GM13976 (cell line): Measurements from ENCODE around the gene CSMD2.

Source experiments
- DNase-seq: peaks from one replicate; pipeline ENCODE4 v3.0.0; 2012; ENCODE audit warnings: low spot score
- in situ Hi-C: fragments of 300-500 bp; cut with MboI; formaldehyde crosslinking; loops from one replicate; pipeline ENCODE4 v1.12.0; 2022; ENCODE audit warnings: low sequenced_read_pairs, mixed read lengths, inconsistent platforms; ENCODE audit not compliant: unreplicated experiment
- TF ChIP-seq, protein P1 (sequence below): IDR thresholded peaks from 2 replicates; pipeline ENCODE4 v1.5.1; 2012; ENCODE audit warnings: borderline replicate concordance, mild to moderate bottlenecking; ENCODE audit not compliant: insufficient read depth; ENCODE audit errors: extremely low read depth, missing control alignments, control extremely low read depth

Gene CSMD2

DNA sequence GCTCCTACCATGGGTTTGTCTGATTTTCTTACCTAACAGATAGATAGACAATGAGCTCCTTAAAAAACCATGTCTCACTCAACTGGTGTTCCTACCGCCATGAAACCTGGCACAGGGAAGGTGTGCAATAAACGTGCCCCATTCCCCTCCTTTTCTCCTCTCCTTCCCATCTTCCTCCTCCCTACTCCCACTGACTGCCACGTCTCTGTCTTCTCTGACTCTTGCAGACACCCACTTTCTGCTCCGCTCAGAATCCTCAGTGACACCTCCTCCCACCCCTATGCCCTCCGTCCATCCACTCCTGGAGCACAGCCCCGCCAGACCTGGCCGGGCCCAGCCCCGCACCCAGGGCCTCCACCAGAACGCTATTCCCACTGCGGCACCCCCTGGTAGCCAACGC lies 248.2 kb downstream of the CSMD2 start:
- in situ Hi-C loops = no loop called here
- TF ChIP-seq, protein P1, sequence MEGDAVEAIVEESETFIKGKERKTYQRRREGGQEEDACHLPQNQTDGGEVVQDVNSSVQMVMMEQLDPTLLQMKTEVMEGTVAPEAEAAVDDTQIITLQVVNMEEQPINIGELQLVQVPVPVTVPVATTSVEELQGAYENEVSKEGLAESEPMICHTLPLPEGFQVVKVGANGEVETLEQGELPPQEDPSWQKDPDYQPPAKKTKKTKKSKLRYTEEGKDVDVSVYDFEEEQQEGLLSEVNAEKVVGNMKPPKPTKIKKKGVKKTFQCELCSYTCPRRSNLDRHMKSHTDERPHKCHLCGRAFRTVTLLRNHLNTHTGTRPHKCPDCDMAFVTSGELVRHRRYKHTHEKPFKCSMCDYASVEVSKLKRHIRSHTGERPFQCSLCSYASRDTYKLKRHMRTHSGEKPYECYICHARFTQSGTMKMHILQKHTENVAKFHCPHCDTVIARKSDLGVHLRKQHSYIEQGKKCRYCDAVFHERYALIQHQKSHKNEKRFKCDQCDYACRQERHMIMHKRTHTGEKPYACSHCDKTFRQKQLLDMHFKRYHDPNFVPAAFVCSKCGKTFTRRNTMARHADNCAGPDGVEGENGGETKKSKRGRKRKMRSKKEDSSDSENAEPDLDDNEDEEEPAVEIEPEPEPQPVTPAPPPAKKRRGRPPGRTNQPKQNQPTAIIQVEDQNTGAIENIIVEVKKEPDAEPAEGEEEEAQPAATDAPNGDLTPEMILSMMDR = no peak
- no peak for DNase-seq

DNA sequence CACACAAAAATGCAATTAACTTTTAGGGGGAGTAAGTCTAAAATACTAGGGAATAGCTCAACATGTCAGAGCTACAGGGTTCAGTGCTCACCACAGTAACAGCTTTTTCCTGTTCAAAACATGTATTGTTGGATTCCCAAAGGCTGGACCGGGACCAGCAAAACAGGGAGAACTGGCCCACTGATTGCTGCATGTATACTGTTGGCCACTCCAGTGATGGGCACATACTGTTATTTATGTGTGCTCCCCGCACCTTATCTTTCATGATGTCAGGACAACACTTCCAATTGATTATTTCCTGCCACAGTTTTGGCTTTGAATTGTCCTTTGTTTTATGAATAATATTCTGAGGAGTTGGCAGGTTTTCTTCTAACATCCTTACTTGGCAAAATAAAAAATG lies 250.5 kb downstream of the CSMD2 start:
- in situ Hi-C loops = no loop called here
- DNase-seq = no peak
- TF ChIP-seq, protein P1 = no peak

DNA sequence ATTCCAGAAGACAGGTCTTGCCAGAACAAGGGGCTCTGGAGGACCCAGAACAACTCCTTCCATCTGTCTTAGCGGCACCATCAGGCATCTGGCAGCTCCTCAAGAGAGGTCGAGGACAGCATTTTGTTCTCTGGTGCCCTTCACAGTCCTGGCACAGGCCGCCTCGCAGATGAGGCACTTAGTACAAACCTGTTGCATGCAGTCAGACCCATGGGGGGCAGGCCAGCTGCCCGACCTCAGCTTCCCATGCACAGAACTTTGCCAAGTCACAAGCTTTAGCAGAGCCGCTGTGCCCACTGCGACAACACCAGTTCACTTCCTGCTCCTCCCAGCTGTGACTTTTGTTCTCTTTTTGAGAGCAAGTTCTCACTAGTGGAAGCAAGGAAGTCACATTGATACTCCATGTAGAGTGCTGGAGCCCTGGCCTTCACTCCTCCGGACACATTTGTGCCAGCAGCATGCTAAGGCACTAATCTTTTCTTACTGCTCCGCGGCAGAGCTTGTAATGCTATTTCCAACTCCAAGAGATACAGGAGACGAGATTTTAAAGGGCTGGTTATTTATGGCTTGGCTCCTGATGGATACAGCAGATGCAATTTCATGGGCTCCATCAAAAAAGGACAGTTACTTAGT lies 256.6 kb downstream of the CSMD2 start:
- in situ Hi-C loops = no loop called here
- DNase-seq = no peak
- TF ChIP-seq, protein P1 = no peak

DNA sequence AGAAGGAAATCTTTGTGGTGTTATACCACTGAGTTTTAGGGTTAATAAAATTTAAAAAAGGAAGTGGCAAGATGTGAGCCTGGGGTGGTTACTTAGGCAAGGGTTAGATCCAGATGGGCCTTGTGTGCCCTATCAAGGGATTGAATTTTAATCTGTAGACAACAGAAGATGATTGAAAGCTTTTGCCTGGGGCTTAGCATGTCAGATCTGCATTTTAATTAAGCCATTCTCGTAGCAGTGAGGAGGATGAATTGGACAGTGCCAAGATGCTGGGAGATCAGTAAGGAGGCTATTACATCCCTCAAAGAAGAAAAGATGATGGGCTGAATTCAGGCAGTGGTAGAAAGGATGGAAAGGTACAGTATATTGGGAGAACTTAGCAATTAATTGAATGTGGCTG lies 258.9 kb downstream of the CSMD2 start:
- in situ Hi-C loops = no loop called here
- DNase-seq = no peak

DNA sequence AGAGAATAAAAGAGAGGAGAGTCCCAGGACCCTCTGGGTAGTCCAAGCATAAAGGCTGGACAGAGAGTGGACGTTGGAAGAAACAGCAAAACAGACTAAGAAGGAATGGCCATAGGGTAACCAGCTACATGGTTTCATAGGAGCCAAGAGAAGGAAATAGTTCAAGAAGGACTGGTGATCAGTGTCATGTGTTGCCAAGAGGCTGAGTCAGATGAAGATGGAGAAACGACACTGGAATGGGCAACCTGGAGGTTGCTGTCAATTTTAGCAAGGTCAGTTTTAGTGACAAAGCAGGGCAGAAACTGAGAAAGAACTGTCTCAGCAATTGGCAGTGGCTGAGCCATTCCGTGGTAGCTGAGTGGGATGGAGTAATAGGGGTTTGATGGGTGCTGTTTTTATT lies 259.8 kb downstream of the CSMD2 start:
- no peak for DNase-seq
- TF ChIP-seq, protein P1 = no peak
- in situ Hi-C loops = no loop called here

More for the DNA sequence above, 258.9 kb downstream of the CSMD2 start:
- TF ChIP-seq, protein P1 = no peak

DNA sequence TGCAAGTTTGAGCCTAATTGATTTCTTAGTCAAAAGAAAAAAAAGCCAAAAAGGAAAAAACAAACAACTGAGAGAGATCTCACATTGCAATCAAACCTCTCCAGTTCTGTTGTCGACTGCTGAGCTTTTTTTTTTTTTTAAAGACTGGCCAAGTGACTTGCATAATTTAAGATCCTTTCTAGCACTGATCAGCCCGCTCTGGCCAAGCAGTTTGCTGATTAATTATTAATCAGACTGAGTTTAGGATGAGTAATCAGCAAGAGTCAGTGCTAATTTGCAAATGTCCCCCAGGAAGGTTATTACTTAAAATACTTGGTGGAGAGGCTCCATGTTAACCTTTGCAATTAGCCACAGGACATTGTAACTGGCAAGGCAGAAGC lies 261.8 kb downstream of the CSMD2 start:
- DNase-seq = no peak
- in situ Hi-C loops = no loop called here
- TF ChIP-seq, protein P1 = no peak
